Measurements from ENCODE around the gene NECTIN2. TPM values are rescaled to one million over a fixed set of nuclear protein-coding genes. Genes with fewer than 3 reads are reported as not detected.

The NECTIN2 gene
- total RNA-seq, 2 experiments from 2014 or later = not detected

GRCh38 chr19:44820648-44821609 is 25.2 kb upstream of the NECTIN2 start:
- H2AFZ ChIP-seq (ENCODE audit: low read length) = no peak overlapping the region
- H3K36me3 ChIP-seq (ENCODE audit: insufficient read depth, low read length) = no peaks in the 10 kb centered on the region
- no peaks in the 10 kb centered on the region for H3K9me3 ChIP-seq (ENCODE audit: low read length)
- DNase-seq (ENCODE audit: low spot score) = no peak
- H4K20me1 ChIP-seq (ENCODE audit: insufficient read depth, low read length) = no peaks in the 10 kb centered on the region
- H3K4me3 ChIP-seq (ENCODE audit: low read depth, low read length, poor library complexity, severe bottlenecking) = no peak overlapping the region
- CTCF ChIA-PET (ENCODE audit: unreplicated experiment) = no interaction called here
- H3K9me2 ChIP-seq (ENCODE audit: insufficient read depth, low read length) = no peaks in the 10 kb centered on the region
- no peak overlapping the region for H3K4me2 ChIP-seq (ENCODE audit: low read length)
- no TSS peak for BruUV-seq (replicated peaks)
- H3K4me1 ChIP-seq (ENCODE audit: insufficient read depth, low read length, poor library complexity, severe bottlenecking) = no peaks in the 10 kb centered on the region
- intact Hi-C loops (cut with micrococcal nuclease; ENCODE audit: unreplicated experiment) = no loop called here
- no peak for TF ChIP-seq CTCF (conservative IDR thresholded peaks at IDR 0.05; ENCODE audit: low read length)
- TF ChIP-seq EZH2phosphoT487 (IDR thresholded peaks at IDR 0.05; ENCODE audit: borderline replicate concordance, low read depth, low read length) = no peak
- H3K27ac ChIP-seq (ENCODE audit: low read depth, low read length, poor library complexity, severe bottlenecking) = no peak overlapping the region
- POLR2A ChIA-PET = no interaction called here
- H3K79me2 ChIP-seq (ENCODE audit: insufficient read depth, low read depth, low read length) = no peaks in the 10 kb centered on the region

GRCh38 chr19:44822177-44822576 is 23.9 kb upstream of the NECTIN2 start:
- TF ChIP-seq CTCF (conservative IDR thresholded peaks at IDR 0.05; ENCODE audit: low read length) (no peak), EZH2phosphoT487 (IDR thresholded peaks at IDR 0.05; ENCODE audit: borderline replicate concordance, low read depth, low read length) (no peak)
- no peaks in the 10 kb centered on the region for H3K9me2 ChIP-seq (ENCODE audit: insufficient read depth, low read length)
- intact Hi-C loops (cut with micrococcal nuclease; ENCODE audit: unreplicated experiment) = no loop called here
- ChIA-PET POLR2A (no interaction called here), CTCF (ENCODE audit: unreplicated experiment) (no interaction called here)
- no peaks in the 10 kb centered on the region for H4K20me1 ChIP-seq (ENCODE audit: insufficient read depth, low read length)
- no peaks in the 10 kb centered on the region for H3K4me1 ChIP-seq (ENCODE audit: insufficient read depth, low read length, poor library complexity, severe bottlenecking)
- no peak for DNase-seq (ENCODE audit: low spot score)
- no peaks in the 10 kb centered on the region for H3K9me3 ChIP-seq (ENCODE audit: low read length)
- H3K4me2 ChIP-seq (ENCODE audit: low read length) = no peak overlapping the region
- no peak overlapping the region for H3K4me3 ChIP-seq (ENCODE audit: low read depth, low read length, poor library complexity, severe bottlenecking)
- H3K27ac ChIP-seq (ENCODE audit: low read depth, low read length, poor library complexity, severe bottlenecking) = no peak overlapping the region
- H3K79me2 ChIP-seq (ENCODE audit: insufficient read depth, low read depth, low read length) = no peaks in the 10 kb centered on the region
- no peaks in the 10 kb centered on the region for H3K36me3 ChIP-seq (ENCODE audit: insufficient read depth, low read length)
- BruUV-seq (replicated peaks) = no TSS peak
- no peak overlapping the region for H2AFZ ChIP-seq (ENCODE audit: low read length)
